NB4 (cell line): ENCODE measurements around the gene EFCAB6.

Experiments used
- MAX ChIP-seq: IDR thresholded peaks from 2 replicates; pipeline ENCODE4 v1.6.1; 2011; ENCODE audit warnings: low read depth, low read length
- MYC ChIP-seq: IDR thresholded peaks from 2 replicates; pipeline ENCODE4 v1.6.1; 2011; ENCODE audit warnings: low read depth, low read length
- POLR2A ChIP-seq: IDR thresholded peaks from 2 replicates; pipeline ENCODE4 v1.6.1; 2011; ENCODE audit warnings: mild to moderate bottlenecking; ENCODE audit not compliant: insufficient read length; ENCODE audit errors: extremely low read depth
- TF ChIP-seq, protein P1 (sequence below): IDR thresholded peaks from one replicate; pipeline ENCODE4 v1.5.1; 2012; ENCODE audit warnings: low read depth, low read length

GRCh38 chr22:43563571-43563970 is 248.5 kb downstream of the EFCAB6 start:
- TF ChIP-seq, protein P1, sequence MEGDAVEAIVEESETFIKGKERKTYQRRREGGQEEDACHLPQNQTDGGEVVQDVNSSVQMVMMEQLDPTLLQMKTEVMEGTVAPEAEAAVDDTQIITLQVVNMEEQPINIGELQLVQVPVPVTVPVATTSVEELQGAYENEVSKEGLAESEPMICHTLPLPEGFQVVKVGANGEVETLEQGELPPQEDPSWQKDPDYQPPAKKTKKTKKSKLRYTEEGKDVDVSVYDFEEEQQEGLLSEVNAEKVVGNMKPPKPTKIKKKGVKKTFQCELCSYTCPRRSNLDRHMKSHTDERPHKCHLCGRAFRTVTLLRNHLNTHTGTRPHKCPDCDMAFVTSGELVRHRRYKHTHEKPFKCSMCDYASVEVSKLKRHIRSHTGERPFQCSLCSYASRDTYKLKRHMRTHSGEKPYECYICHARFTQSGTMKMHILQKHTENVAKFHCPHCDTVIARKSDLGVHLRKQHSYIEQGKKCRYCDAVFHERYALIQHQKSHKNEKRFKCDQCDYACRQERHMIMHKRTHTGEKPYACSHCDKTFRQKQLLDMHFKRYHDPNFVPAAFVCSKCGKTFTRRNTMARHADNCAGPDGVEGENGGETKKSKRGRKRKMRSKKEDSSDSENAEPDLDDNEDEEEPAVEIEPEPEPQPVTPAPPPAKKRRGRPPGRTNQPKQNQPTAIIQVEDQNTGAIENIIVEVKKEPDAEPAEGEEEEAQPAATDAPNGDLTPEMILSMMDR, result no peak
- TF ChIP-seq MAX, result no peak
- no peak for TF ChIP-seq POLR2A
- no peak for TF ChIP-seq MYC
